GM19372 (cell line): Measurements from ENCODE around the gene ATP1A2.

Experiments used
- ATAC-seq: cut with Tn5 transposase; IDR thresholded peaks from one replicate; pipeline ENCODE4 v1.9.1; 2021; ENCODE audit warnings: mild to moderate bottlenecking, low read depth, moderate library complexity; ENCODE audit not compliant: unreplicated experiment

Gene ATP1A2

GRCh38 chr1:160168609-160169369 lies 53.2 kb downstream of the ATP1A2 start:
- no peak for ATAC-seq

GRCh38 chr1:160169553-160170399 lies 54.2 kb downstream of the ATP1A2 start:
- no peak for ATAC-seq

- ATAC-seq = no peak
Observed at GRCh38 chr1:160171354-160171753, 55.8 kb downstream of the ATP1A2 start.

- no peak for ATAC-seq
Observed at GRCh38 chr1:160171980-160172379, 56.4 kb downstream of the ATP1A2 start.

- no peak for ATAC-seq
Observed at GRCh38 chr1:160177231-160177630, 61.7 kb downstream of the ATP1A2 start.

GRCh38 chr1:160177667-160178066 lies 62.1 kb downstream of the ATP1A2 start:
- ATAC-seq = no peak

GRCh38 chr1:160178731-160179130 lies 63.2 kb downstream of the ATP1A2 start:
- ATAC-seq = no peak

- ATAC-seq = no peak
Observed at GRCh38 chr1:160179336-160179735, 63.8 kb downstream of the ATP1A2 start.

GRCh38 chr1:160186246-160186645 lies 70.7 kb downstream of the ATP1A2 start:
- ATAC-seq = no peak

- no peak for ATAC-seq
Observed at GRCh38 chr1:160186729-160187128, 71.2 kb downstream of the ATP1A2 start.

- no peak for ATAC-seq
Observed at GRCh38 chr1:160187407-160187806, 71.8 kb downstream of the ATP1A2 start.

GRCh38 chr1:160188341-160188740 lies 72.8 kb downstream of the ATP1A2 start:
- no peak for ATAC-seq

GRCh38 chr1:160189649-160190625 lies 74.4 kb downstream of the ATP1A2 start, which contains the start of gene CASQ1:
Gene CASQ1 (plus strand): TSS chr1:160190575. CDS start chr1:160190752, 177 bp downstream.
- no peak for ATAC-seq

GRCh38 chr1:160191756-160192155 lies 76.2 kb downstream of the ATP1A2 start:
- ATAC-seq = no peak

- ATAC-seq = no peak
Observed at GRCh38 chr1:160192234-160192633, 76.7 kb downstream of the ATP1A2 start.
